Central memory CD8-positive, alpha-beta T cell (primary cell): Measurements from ENCODE around the gene INTS7.
"Not testable (repeated sequence)": the region's sequence is repeated elsewhere in the genome, so short reads cannot be mapped to it uniquely, and the experiment has no call there.

ENCODE experiments used
- ATAC-seq: fragments of 150-1000 bp; cut with Tn5 transposase; replicated peaks from 2 replicates; pipeline ENCODE4 v1.10.0; 2022; ENCODE audit warnings: mild to moderate bottlenecking, moderate FRiP score, moderate number of reproducible peaks; ENCODE audit not compliant: poor library complexity, severe bottlenecking; ENCODE audit errors: extremely low read depth
- DNase-seq, 2 donors: peaks; one replicate each; pipeline ENCODE4 v3.0.0; 2021; ENCODE audit warnings: low spot score in 2 of 2
- H3K27ac Mint-ChIP-seq: one replicate; pipeline ENCODE4 v1.8.0; 2022; ENCODE audit warnings: low read depth, mild to moderate bottlenecking, moderate library complexity, mixed read lengths
- H3K27me3 Mint-ChIP-seq: one replicate; pipeline ENCODE4 v1.8.0; 2022; ENCODE audit warnings: mixed read lengths
- H3K36me3 Mint-ChIP-seq: one replicate; pipeline ENCODE4 v1.8.0; 2022; ENCODE audit warnings: mild to moderate bottlenecking, moderate library complexity, mixed read lengths; ENCODE audit not compliant: insufficient read depth
- H3K4me1 Mint-ChIP-seq: one replicate; pipeline ENCODE4 v1.8.0; 2022; ENCODE audit warnings: mixed read lengths
- H3K4me3 Mint-ChIP-seq: one replicate; pipeline ENCODE4 v1.8.0; 2022; ENCODE audit warnings: mild to moderate bottlenecking, moderate library complexity, mixed read lengths
- H3K9me3 Mint-ChIP-seq: one replicate; pipeline ENCODE4 v1.8.0; 2022; ENCODE audit warnings: mixed read lengths

The INTS7 gene

DNA sequence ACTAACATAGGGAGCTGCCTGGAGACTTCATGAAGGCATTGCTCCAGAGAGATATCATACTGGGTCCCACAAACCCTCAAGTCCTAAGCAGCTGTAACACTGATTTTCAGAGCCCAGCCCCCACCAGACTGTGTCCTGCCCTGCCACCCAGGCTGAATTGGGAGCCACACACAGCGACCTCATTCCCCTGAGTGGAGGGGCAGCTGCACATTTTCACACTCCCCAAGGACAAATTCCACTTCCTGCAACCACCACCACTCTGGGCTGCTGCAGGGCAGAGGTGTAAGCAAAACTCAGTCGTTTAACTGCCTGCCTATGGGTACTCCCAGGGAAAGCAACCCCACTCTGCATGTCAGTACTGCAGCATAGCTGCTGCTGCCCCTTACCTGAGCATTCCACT is 20.0 kb upstream of the INTS7 start:
- no peaks in the 10 kb centered on the region for H3K27me3 Mint-ChIP-seq
- H3K9me3 Mint-ChIP-seq, result peaks cover 17% of the 10 kb centered on the region
- ATAC-seq (no peak), DNase-seq (no peak)
- H3K36me3 Mint-ChIP-seq, result peaks cover 6% of the 10 kb centered on the region
- no peak overlapping the region for H3K27ac Mint-ChIP-seq
- H3K4me3 Mint-ChIP-seq, result no peak overlapping the region
- no peaks in the 10 kb centered on the region for H3K4me1 Mint-ChIP-seq

DNA sequence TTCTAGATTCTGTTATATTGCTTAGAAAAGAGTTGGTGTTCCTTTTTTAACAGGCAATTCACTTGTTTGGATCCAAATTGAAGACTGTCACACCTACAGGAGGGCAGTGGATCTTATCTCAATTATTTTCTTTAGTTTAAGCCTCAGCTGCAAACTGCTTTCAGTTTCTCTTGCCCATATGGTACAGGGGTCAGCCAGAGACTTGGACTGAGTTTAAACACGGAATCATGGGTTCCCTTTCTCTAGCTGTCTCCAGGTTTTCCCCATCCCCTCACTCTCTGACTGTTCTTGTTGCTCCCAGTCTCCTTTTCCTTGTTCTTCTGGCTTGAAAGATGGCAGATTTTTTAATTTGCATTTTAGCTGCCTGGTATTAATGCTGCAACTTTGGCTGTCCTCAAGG is 18.6 kb upstream of the INTS7 start:
- no peaks in the 10 kb centered on the region for H3K27me3 Mint-ChIP-seq
- no peak overlapping the region for H3K27ac Mint-ChIP-seq
- H3K4me3 Mint-ChIP-seq, result no peak overlapping the region
- ATAC-seq (no peak), DNase-seq (no peak)
- H3K36me3 Mint-ChIP-seq, result peaks cover 6% of the 10 kb centered on the region
- peaks cover 17% of the 10 kb centered on the region for H3K9me3 Mint-ChIP-seq
- no peaks in the 10 kb centered on the region for H3K4me1 Mint-ChIP-seq

GRCh38 chr1:212045981-212046380 is 10.6 kb upstream of the INTS7 start:
- H3K27me3 Mint-ChIP-seq, result no peaks in the 10 kb centered on the region
- DNase-seq (no peak), ATAC-seq (no peak)
- H3K36me3 Mint-ChIP-seq, result no peaks in the 10 kb centered on the region
- H3K4me3 Mint-ChIP-seq, result no peak overlapping the region
- peaks cover 2% of the 10 kb centered on the region for H3K4me1 Mint-ChIP-seq
- no peak overlapping the region for H3K27ac Mint-ChIP-seq
- no peaks in the 10 kb centered on the region for H3K9me3 Mint-ChIP-seq

DNA sequence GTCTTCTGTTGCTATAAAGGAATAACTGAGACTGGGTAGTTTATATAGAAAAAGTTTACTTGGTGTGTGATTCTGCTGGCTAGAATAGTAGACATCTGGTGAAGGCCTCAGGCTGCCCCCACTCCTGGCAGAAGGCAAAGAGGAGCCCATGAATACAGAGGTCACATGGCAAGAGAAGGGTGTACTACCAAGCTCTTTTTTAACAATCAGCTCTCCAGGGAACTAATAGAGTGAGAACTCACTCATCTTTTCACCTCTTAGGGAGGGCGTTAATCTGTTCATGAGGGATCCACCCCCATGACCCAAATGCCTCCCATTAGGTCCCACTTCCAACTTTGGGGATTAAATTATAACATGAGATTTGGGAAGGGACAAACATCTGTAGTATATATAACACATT is 9.5 kb upstream of the INTS7 start:
- Mint-ChIP-seq H3K27me3 (no peaks in the 10 kb centered on the region), H3K9me3 (no peaks in the 10 kb centered on the region), H3K36me3 (no peaks in the 10 kb centered on the region), H3K4me3 (no peak overlapping the region), H3K4me1 (peaks cover 10% of the 10 kb centered on the region), H3K27ac (no peak overlapping the region)
- ATAC-seq (no peak), DNase-seq (no peak)

GRCh38 chr1:212042436-212042835 is 7.1 kb upstream of the INTS7 start:
- DNase-seq (no peak), ATAC-seq (no peak)
- no peaks in the 10 kb centered on the region for H3K9me3 Mint-ChIP-seq
- H3K27me3 Mint-ChIP-seq, result no peaks in the 10 kb centered on the region
- H3K27ac Mint-ChIP-seq, result peak overlapping the region; percentile 38
- no peaks in the 10 kb centered on the region for H3K36me3 Mint-ChIP-seq
- no peak overlapping the region for H3K4me3 Mint-ChIP-seq
- H3K4me1 Mint-ChIP-seq, result peaks cover 10% of the 10 kb centered on the region

DNA sequence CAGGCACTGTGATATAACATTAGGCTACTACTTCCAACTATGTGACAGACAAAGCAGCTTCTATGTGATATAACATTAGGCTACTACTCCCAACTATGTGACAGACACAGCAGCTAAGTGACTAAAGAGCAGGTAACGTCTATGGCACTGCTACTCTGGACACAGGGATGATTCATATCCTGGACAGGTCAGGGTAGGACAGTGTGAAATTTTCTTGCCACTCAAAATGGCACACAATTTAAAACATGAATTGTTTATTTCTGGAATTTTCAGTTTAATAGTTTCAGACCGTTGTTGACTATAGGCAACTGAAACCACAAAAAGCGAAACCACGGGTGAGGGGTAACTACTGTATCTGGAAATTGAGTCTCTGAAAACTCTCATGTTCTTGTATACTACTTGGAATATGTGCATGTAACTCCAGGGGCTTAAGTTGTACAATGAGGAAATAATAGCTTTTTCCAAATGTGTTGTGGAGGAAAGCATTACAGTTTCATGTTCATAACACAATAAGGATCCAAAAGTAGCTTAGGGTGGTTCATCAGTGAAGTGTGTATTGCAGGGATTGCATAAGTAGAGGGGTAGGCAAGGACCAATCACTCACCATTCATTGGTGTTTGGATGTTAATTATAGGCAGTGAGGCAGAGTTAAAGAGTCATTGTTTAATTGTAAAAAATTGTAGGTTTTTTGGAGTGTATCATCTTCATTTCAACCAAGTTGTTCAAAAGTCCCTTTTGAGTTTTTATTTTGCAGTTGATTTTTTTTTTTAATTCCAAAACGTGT is 5.5 kb upstream of the INTS7 start:
- no peaks in the 10 kb centered on the region for H3K9me3 Mint-ChIP-seq
- peaks cover 4% of the 10 kb centered on the region for H3K36me3 Mint-ChIP-seq
- H3K4me1 Mint-ChIP-seq, result peaks cover 21% of the 10 kb centered on the region
- peak overlapping the region; percentile 10 for H3K27ac Mint-ChIP-seq
- ATAC-seq (peak; percentile 35), DNase-seq (no peak)
- H3K4me3 Mint-ChIP-seq, result peak overlapping the region; percentile 49
- no peaks in the 10 kb centered on the region for H3K27me3 Mint-ChIP-seq

- Mint-ChIP-seq H3K27ac (no peak overlapping the region), H3K27me3 (no peaks in the 10 kb centered on the region), H3K9me3 (no peaks in the 10 kb centered on the region), H3K36me3 (peaks cover 13% of the 10 kb centered on the region), H3K4me3 (no peak overlapping the region), H3K4me1 (peaks cover 25% of the 10 kb centered on the region)
- ATAC-seq, result no peak
- no peak for DNase-seq
Measured at GRCh38 chr1:212039622-212040021, 4.3 kb upstream of the INTS7 start.

- Mint-ChIP-seq H3K9me3 (no peaks in the 10 kb centered on the region), H3K27ac (no peak overlapping the region), H3K27me3 (no peaks in the 10 kb centered on the region), H3K4me1 (peaks cover 32% of the 10 kb centered on the region), H3K4me3 (no peak overlapping the region), H3K36me3 (peaks cover 13% of the 10 kb centered on the region)
- no peak for DNase-seq
- ATAC-seq, result no peak
Measured at GRCh38 chr1:212037900-212038299, 2.5 kb upstream of the INTS7 start.

GRCh38 chr1:212035835-212036605 is 663 bp upstream of the INTS7 start:
- Mint-ChIP-seq H3K4me1 (peaks cover 48% of the 10 kb centered on the region), H3K9me3 (no peaks in the 10 kb centered on the region), H3K27ac (peak overlapping the region; percentile 97), H3K27me3 (no peaks in the 10 kb centered on the region), H3K36me3 (peaks cover 13% of the 10 kb centered on the region), H3K4me3 (peak overlapping the region; percentile 90)
- ATAC-seq (no peak), DNase-seq (no peak)

GRCh38 chr1:212034516-212035122 is 738 bp downstream of the INTS7 start:
- no peaks in the 10 kb centered on the region for H3K9me3 Mint-ChIP-seq

GRCh38 chr1:212030936-212031528 is 4.3 kb downstream of the INTS7 start:
- peak overlapping the region; percentile 8 for H3K27ac Mint-ChIP-seq
- no peaks in the 10 kb centered on the region for H3K27me3 Mint-ChIP-seq
- no peak overlapping the region for H3K4me3 Mint-ChIP-seq
- no peaks in the 10 kb centered on the region for H3K9me3 Mint-ChIP-seq
- ATAC-seq, result no peak
- H3K4me1 Mint-ChIP-seq, result peaks cover 52% of the 10 kb centered on the region
- H3K36me3 Mint-ChIP-seq, result peaks cover 14% of the 10 kb centered on the region
- no peak for DNase-seq

More at GRCh38 chr1:212034516-212035122, 738 bp downstream of the INTS7 start:
- Mint-ChIP-seq H3K4me3 (peak overlapping the region; percentile 90), H3K36me3 (peaks cover 13% of the 10 kb centered on the region), H3K27me3 (no peaks in the 10 kb centered on the region), H3K27ac (peak overlapping the region; percentile 97), H3K4me1 (peaks cover 46% of the 10 kb centered on the region)
- peak; percentile 37 for ATAC-seq
- DNase-seq, result no peak

- not testable (repeated sequence) for H3K36me3 Mint-ChIP-seq, DNase-seq, H3K27me3 Mint-ChIP-seq, H3K9me3 Mint-ChIP-seq, H3K4me3 Mint-ChIP-seq, H3K27ac Mint-ChIP-seq, ATAC-seq
- H3K4me1 Mint-ChIP-seq, result peaks cover 39% of the 10 kb centered on the region
Measured at GRCh38 chr1:212027727-212028126, 7.6 kb downstream of the INTS7 start.
